ENCODE measurements around the gene RTTN.

The RTTN gene

GRCh38 chr18:70078106-70078505 is 127.4 kb downstream of the RTTN start:
- no peak for DNase-seq

- DNase-seq, result no peak
Observed at GRCh38 chr18:70075906-70076305, 129.6 kb downstream of the RTTN start.

- DNase-seq, result no peak
Observed at GRCh38 chr18:70074116-70074515, 131.4 kb downstream of the RTTN start.

- DNase-seq, result no peak
Observed at GRCh38 chr18:70073432-70073831, 132.1 kb downstream of the RTTN start.

GRCh38 chr18:70072678-70073077 is 132.8 kb downstream of the RTTN start:
- no peak for DNase-seq

- no peak for DNase-seq
Observed at GRCh38 chr18:70069965-70070364, 135.5 kb downstream of the RTTN start.

- DNase-seq, result no peak
Observed at GRCh38 chr18:70069382-70069781, 136.1 kb downstream of the RTTN start.

- DNase-seq, result no peak
Observed at GRCh38 chr18:70068981-70069380, 136.5 kb downstream of the RTTN start.

GRCh38 chr18:70059684-70060083 is 145.8 kb downstream of the RTTN start:
- DNase-seq, result no peak

- DNase-seq, result no peak
Observed at GRCh38 chr18:70058916-70059315, 146.6 kb downstream of the RTTN start.

GRCh38 chr18:70047931-70048603 is 157.4 kb downstream of the RTTN start:
- DNase-seq, result no peak

- no peak for DNase-seq
Observed at GRCh38 chr18:70046796-70047195, 158.7 kb downstream of the RTTN start.

GRCh38 chr18:70046207-70046606 is 159.3 kb downstream of the RTTN start:
- no peak for DNase-seq

GRCh38 chr18:70044632-70045031 is 160.9 kb downstream of the RTTN start:
- no peak for DNase-seq

GRCh38 chr18:70041459-70042050 is 163.9 kb downstream of the RTTN start:
- DNase-seq, result no peak

- DNase-seq, result no peak
Observed at GRCh38 chr18:70039186-70039585, 166.3 kb downstream of the RTTN start.

- DNase-seq, result no peak
Observed at GRCh38 chr18:70037431-70038061, 167.9 kb downstream of the RTTN start.

- peak in 13 of 58 donors; percentile 4 to 61 (median 15) for DNase-seq
Observed at GRCh38 chr18:70036771-70037347, 168.6 kb downstream of the RTTN start.

GRCh38 chr18:70036168-70036567 is 169.3 kb downstream of the RTTN start:
- DNase-seq, result no peak

- DNase-seq, result no peak
Observed at GRCh38 chr18:70031221-70031620, 174.3 kb downstream of the RTTN start.

- no peak for DNase-seq
Observed at GRCh38 chr18:70030728-70031127, 174.8 kb downstream of the RTTN start.

- no peak for DNase-seq
Observed at GRCh38 chr18:70029163-70029562, 176.3 kb downstream of the RTTN start.

GRCh38 chr18:70028734-70029133 is 176.8 kb downstream of the RTTN start:
- DNase-seq, result no peak
